Activated CD8-positive, alpha-beta memory T cell treated with anti-CD3 and anti-CD28 coated beads for 36 hours (primary cell): ENCODE results near the gene RAP1GAP. TPM values are rescaled to one million over a fixed set of nuclear protein-coding genes. Genes with fewer than 3 reads are reported as not detected.

ENCODE experiments used
- total RNA-seq, 2 experiments: library from RNA; stranded (reverse); gene quantifications; one replicate each; pipeline ENCODE4 v1.2.3, GENCODE V29; 2021

Gene RAP1GAP
- total RNA-seq, 2 experiments from 2014 or later = 0.42 to 0.96 TPM

Other genes with a start within 250 kb of the RAP1GAP start
- 1 to 10 TPM; 3.0 to 4.3 TPM for gene NBPF3, start 229.2 kb downstream of the RAP1GAP start, total RNA-seq
- gene ALPL, start 159.9 kb downstream of the RAP1GAP start, total RNA-seq = not detected
- 10 to 100 TPM; 58.8 to 61.1 TPM for gene USP48, start 113.8 kb upstream of the RAP1GAP start, total RNA-seq
- gene LDLRAD2, start 142.9 kb upstream of the RAP1GAP start, total RNA-seq = not detected